Kidney glomerular epithelial cell (primary cell): ENCODE results near the gene ZC2HC1B.

ENCODE experiments used
- DNase-seq: peaks from one replicate; lab custom pipeline; 2025; lab: John Stamatoyannopoulos, UW

ZC2HC1B gene

GRCh38 chr6:143934331-143934730, 70.1 kb downstream of the ZC2HC1B start:
- no peak for DNase-seq

GRCh38 chr6:143934867-143935266, 70.6 kb downstream of the ZC2HC1B start:
- DNase-seq: no peak

- no peak for DNase-seq
Measured at GRCh38 chr6:143936347-143936746, 72.1 kb downstream of the ZC2HC1B start.

- no peak for DNase-seq
Measured at GRCh38 chr6:143936778-143937667, 72.7 kb downstream of the ZC2HC1B start.

- DNase-seq: no peak
Measured at GRCh38 chr6:143937668-143937970, 73.3 kb downstream of the ZC2HC1B start.

- DNase-seq: no peak
Measured at GRCh38 chr6:143939364-143939763, 75.1 kb downstream of the ZC2HC1B start.

- peak; percentile 70 for DNase-seq
Measured at GRCh38 chr6:143940011-143940597, 75.8 kb downstream of the ZC2HC1B start.

- peak; percentile 10 for DNase-seq
Measured at GRCh38 chr6:143941852-143942627, 77.8 kb downstream of the ZC2HC1B start.

- no peak for DNase-seq
Measured at GRCh38 chr6:143948208-143948607, 83.9 kb downstream of the ZC2HC1B start.

GRCh38 chr6:143949535-143949934, 85.3 kb downstream of the ZC2HC1B start:
- no peak for DNase-seq

- no peak for DNase-seq
Measured at GRCh38 chr6:143949962-143950361, 85.7 kb downstream of the ZC2HC1B start.

GRCh38 chr6:143950875-143951274, 86.6 kb downstream of the ZC2HC1B start:
- DNase-seq: no peak

- DNase-seq: no peak
Measured at GRCh38 chr6:143952060-143952778, 87.9 kb downstream of the ZC2HC1B start.

- no peak for DNase-seq
Measured at GRCh38 chr6:143952947-143953701, 88.8 kb downstream of the ZC2HC1B start.

- no peak for DNase-seq
Measured at GRCh38 chr6:143953922-143954321, 89.6 kb downstream of the ZC2HC1B start.

- DNase-seq: no peak
Measured at GRCh38 chr6:143955971-143956370, 91.7 kb downstream of the ZC2HC1B start.

GRCh38 chr6:143957679-143958274, 93.5 kb downstream of the ZC2HC1B start:
- DNase-seq: no peak

GRCh38 chr6:143958839-143959399, 94.6 kb downstream of the ZC2HC1B start:
- DNase-seq: no peak

GRCh38 chr6:143959927-143960326, 95.7 kb downstream of the ZC2HC1B start:
- no peak for DNase-seq

- DNase-seq: no peak
Measured at GRCh38 chr6:143961066-143961465, 96.8 kb downstream of the ZC2HC1B start.
